Cardiac fibroblast (primary cell): ENCODE measurements around the gene LYSMD2.

Experiments used
- DNase-seq, 2 donors: peaks; one replicate each; pipeline versions ENCODE4 v3.0.0 to v3.0.0-alpha.2; 2010; ENCODE audit warnings: low read depth in 2 of 2
- H3K4me3 ChIP-seq, 2 donors: replicated peaks in 1 of 2; 1 replicate in 1 of 2; 2 replicates in 1 of 2; pipeline ENCODE4 v1.5.1; 2011; ENCODE audit warnings: low read depth in 2 of 2, low read length in 2 of 2, mild to moderate bottlenecking in 2 of 2, moderate library complexity in 1 of 2
- TF ChIP-seq, protein P1 (sequence below): IDR thresholded peaks from one replicate; pipeline ENCODE4 v1.5.1; 2011; ENCODE audit warnings: low read depth, mild to moderate bottlenecking, low read length, inconsistent platforms

The LYSMD2 gene

DNA sequence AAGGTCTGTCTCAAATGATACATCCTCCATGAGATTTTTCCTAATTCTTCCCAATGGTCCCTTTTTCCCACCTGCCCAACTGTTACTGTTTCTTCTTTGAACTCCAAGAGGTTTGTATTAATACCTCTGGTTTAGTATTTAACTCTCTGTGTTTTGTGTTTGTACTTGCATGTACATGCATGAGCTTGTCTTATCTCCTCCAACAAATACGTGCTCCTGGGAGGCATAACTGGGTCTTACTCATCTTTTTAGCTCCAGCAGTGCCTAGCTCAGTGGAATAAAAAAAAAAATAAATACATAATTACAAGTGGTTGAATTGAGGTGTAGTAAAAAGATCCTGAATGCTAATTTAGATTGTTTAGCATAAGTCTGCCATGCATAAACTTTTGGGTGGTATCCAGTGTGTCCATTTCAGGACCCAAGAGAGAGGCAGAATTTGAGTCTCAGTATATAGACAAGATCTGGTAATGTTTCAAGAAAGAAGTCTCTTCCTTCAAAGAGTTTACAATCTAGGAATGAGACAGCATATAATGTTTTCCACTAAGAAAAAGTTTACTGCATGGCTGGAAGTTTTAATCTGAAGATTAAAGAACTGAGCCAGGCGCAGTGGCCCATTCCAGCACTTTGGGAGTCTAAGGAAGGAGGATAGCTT lies 1.7 kb upstream of the LYSMD2 start:
- DNase-seq, result no peak
- TF ChIP-seq, protein P1, sequence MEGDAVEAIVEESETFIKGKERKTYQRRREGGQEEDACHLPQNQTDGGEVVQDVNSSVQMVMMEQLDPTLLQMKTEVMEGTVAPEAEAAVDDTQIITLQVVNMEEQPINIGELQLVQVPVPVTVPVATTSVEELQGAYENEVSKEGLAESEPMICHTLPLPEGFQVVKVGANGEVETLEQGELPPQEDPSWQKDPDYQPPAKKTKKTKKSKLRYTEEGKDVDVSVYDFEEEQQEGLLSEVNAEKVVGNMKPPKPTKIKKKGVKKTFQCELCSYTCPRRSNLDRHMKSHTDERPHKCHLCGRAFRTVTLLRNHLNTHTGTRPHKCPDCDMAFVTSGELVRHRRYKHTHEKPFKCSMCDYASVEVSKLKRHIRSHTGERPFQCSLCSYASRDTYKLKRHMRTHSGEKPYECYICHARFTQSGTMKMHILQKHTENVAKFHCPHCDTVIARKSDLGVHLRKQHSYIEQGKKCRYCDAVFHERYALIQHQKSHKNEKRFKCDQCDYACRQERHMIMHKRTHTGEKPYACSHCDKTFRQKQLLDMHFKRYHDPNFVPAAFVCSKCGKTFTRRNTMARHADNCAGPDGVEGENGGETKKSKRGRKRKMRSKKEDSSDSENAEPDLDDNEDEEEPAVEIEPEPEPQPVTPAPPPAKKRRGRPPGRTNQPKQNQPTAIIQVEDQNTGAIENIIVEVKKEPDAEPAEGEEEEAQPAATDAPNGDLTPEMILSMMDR, result no peak
- H3K4me3 ChIP-seq, result no peak overlapping the region

- H3K4me3 ChIP-seq, result no peak overlapping the region
- no peak for DNase-seq
- TF ChIP-seq, protein P1, result no peak
Measured at GRCh38 chr15:51738553-51738952, 1.1 kb upstream of the LYSMD2 start.

DNA sequence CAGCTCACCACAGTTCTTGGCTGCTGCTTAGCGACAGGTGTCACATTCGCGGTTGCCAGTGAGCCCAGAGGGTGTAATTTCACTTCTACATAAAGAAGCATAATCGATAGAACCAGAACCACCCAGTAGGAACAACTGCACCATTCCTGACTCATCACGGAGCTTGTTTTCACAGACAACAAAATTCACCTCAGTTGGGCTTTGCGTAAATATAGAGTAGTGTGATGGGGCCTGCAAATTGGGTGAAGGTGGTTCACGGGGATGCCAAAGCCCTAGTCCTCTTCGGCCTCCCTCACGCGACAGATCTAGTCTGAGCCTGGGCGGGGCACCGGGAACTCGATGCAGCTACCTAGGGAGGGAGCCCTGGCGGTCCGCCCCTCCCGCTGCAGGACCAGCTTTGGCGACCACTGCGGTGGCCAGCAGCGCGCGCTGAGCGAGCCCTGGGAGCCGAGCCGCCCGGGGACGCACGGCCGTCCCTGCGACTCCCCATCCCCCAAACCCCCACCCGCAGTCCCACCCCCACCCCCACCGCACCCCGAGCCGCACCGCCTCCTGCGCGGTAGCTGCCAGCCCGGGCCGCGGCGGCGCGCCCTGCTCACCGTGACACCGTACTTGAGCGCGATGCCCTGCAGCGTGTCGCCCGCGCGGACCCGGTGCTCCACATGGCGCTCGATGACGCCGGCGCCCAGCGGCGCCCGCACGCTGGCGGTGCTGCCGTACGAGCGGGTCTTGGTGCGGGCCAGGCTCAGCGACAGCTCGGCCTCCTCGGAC lies 519 bp downstream of the LYSMD2 start:
- DNase-seq, result peak in 1 of 2 donors; percentile 27
- TF ChIP-seq, protein P1, result no peak
- peak overlapping the region; percentile 61 to 67 for H3K4me3 ChIP-seq

- peak; percentile 23 to 26 for DNase-seq
- H3K4me3 ChIP-seq, result peak overlapping the region in 1 of 2 donors; percentile 67
- TF ChIP-seq, protein P1, result no peak
Measured at GRCh38 chr15:51736069-51736468, 1.4 kb downstream of the LYSMD2 start.

DNA sequence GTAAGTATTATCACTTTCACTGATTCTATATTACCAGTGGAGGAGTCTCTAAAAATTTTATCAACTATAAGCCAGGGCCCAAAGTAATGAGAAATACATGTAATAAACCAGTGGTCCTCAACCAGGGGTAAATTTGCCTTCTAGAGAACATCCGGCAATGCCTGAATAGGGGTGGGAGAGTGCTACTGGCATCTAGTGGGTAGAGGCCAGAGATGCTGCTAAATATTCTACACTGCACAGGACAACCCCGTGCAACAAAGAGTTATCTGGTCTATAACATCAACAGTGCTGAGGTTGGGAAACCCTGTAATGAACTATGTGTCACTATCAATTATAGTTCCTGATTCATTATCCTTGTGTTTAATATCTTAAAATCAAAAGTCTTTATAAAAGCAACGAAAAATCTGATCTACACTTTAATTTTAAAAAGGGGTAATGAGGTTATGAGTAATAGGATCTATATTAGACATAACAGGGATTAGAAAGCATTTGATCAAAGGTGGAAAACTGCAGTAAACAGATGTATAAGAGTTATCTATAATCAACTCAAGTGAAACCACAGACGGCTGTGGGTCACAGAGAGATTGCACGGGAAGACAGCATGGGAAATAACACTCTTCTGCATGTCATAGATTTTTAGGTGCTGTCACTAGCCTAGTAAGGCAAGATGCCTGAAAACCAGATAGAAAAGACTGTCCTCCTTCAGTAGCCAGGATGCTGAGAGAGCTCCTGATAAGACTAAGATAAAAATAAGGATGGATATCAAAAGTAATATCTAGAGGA lies 2.0 kb downstream of the LYSMD2 start:
- TF ChIP-seq, protein P1, result no peak
- DNase-seq, result no peak
- H3K4me3 ChIP-seq, result no peak overlapping the region

- DNase-seq, result no peak
- no peak overlapping the region for H3K4me3 ChIP-seq
- TF ChIP-seq, protein P1, result no peak
Measured at GRCh38 chr15:51732646-51733045, 4.8 kb downstream of the LYSMD2 start.
